Fibroblast of pulmonary artery (primary cell): ENCODE measurements around the gene MPC1.
"Not testable (repeated sequence)": the region's sequence is repeated elsewhere in the genome, so short reads cannot be mapped to it uniquely, and the experiment has no call there.

Experiments
- DNase-seq: peaks from one replicate; pipeline ENCODE4 v3.0.0-alpha.2; 2010; ENCODE audit warnings: low read depth
- H3K4me3 ChIP-seq: replicated peaks from 2 replicates; pipeline ENCODE4 v1.5.1; 2011; ENCODE audit warnings: low read depth, mild to moderate bottlenecking, control low read depth, low read length, moderate library complexity
- TF ChIP-seq, protein P1 (sequence below): IDR thresholded peaks from 2 replicates; pipeline ENCODE4 v1.5.1; 2011; ENCODE audit warnings: mild to moderate bottlenecking, control low read depth, low read length, inconsistent platforms; ENCODE audit errors: missing control alignments

Gene MPC1

DNA sequence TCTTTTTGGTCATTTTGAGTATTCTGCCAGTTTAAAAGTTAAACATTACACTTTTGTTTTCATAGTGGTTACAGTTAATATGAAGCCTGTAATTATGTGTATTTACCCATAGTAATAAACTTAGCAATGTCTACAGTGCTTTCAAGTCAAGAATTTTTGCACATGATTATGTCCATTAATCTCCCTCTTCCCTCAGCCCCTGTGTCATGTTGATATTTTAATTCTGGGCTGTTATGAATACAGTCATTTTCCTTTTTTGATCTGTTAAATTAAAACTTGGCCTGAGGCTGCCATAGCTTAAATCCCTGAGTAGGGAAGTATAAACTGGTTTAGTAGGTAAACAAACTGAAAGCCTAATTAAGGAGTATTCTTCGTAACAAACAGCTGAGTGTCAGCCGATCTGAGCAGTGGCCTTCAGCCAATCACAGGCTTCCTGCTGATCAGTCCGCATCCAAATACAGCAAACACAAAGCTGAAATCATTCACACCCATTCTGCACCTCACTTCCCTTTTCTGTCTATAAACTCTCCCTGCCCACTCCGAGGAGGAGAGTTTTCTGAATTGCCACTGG lies 30.9 kb downstream of the MPC1 start:
- no peak overlapping the region for H3K4me3 ChIP-seq
- TF ChIP-seq, protein P1, sequence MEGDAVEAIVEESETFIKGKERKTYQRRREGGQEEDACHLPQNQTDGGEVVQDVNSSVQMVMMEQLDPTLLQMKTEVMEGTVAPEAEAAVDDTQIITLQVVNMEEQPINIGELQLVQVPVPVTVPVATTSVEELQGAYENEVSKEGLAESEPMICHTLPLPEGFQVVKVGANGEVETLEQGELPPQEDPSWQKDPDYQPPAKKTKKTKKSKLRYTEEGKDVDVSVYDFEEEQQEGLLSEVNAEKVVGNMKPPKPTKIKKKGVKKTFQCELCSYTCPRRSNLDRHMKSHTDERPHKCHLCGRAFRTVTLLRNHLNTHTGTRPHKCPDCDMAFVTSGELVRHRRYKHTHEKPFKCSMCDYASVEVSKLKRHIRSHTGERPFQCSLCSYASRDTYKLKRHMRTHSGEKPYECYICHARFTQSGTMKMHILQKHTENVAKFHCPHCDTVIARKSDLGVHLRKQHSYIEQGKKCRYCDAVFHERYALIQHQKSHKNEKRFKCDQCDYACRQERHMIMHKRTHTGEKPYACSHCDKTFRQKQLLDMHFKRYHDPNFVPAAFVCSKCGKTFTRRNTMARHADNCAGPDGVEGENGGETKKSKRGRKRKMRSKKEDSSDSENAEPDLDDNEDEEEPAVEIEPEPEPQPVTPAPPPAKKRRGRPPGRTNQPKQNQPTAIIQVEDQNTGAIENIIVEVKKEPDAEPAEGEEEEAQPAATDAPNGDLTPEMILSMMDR, result no peak
- DNase-seq, result no peak

DNA sequence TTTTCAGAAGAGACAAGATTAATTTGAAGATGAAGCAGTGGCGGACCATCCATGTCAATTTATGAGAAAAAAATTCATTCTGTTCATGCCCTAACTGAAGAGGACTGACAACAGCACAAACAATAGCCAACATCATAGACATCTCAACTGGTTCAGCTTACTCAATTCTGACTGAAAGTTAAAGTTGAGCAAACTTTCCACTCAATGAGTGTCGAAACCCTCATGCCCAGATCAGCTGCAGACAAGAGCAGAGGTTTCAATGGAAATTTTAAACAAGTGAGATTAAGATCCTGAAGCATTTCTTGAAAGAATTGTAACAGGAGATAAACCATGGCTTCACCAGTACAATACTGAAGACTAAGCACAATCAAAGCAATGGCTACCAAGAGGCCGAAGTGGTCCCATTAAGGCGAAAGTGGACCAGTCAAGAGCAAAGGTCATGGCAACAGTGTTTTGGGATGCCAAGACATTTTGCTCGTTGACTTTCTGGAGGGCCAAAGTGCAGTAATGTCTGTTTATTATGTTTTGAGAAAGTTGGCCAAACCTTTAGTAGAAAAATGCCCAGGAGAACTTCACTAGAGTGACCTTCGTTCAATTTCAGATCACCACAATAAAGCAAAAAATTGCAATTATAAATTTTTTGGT lies 34.3 kb downstream of the MPC1 start:
- TF ChIP-seq, protein P1, result no peak
- no peak for DNase-seq
- H3K4me3 ChIP-seq, result no peak overlapping the region

DNA sequence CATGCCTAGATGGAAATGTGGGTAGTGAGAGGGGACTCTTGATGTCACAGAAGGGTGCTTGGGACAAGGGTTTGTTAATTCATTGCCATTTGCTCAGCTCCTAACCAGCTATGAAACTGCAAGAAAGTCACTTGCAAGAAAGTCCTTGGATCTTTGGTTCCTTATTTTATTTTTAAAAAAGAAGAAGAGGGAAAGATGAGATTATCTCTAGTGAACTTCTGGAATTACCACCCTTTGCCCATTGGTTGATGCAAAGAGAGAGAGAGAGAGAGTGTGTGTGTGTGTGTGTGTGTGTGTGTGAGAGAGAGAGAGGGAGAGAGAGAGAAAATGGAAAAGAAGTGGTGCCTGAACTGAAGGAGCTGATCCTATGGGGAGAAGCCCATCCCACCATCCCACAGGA lies 35.8 kb downstream of the MPC1 start:
- no peak overlapping the region for H3K4me3 ChIP-seq
- no peak for DNase-seq
- TF ChIP-seq, protein P1, result no peak

DNA sequence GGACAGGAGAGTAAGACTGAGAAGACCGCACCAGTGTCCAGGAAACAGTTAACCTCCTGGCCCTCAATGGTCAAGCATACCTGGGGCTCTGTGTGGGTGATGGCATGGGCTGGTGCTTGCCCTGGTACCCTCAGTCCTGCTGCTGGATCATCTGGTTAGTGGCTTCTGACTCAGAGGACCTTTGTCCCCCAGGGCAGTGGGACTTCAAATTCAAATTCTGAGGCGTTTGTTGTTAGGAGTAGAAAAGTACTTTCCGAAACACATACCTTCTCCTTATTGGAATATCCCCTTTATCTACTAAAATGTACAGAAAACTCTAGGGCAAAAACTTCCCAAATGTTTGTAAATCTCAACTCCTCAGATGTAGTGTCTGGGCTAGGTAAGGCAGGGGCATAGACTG lies 36.3 kb downstream of the MPC1 start:
- no peak overlapping the region for H3K4me3 ChIP-seq
- TF ChIP-seq, protein P1, result no peak
- no peak for DNase-seq

DNA sequence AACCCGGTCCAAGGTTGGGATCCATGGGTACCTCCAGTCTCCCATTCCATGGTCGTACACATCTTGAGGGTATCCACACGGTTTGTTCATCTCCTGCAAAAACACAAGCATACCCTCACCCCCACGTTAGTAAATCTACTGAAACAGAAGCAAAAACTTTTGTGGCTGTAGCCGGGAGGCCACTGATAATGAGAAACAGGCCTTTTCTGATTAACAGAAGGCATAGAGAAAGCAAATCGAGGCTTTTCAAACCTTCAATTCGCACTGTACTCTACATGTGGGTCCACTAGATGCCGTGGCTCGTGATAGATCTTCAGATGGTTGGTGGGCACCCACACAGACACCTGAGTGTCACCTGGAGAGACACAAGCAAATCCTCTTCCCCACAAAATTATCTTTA lies 37.1 kb downstream of the MPC1 start:
- DNase-seq, H3K4me3 ChIP-seq: not testable (repeated sequence)

DNA sequence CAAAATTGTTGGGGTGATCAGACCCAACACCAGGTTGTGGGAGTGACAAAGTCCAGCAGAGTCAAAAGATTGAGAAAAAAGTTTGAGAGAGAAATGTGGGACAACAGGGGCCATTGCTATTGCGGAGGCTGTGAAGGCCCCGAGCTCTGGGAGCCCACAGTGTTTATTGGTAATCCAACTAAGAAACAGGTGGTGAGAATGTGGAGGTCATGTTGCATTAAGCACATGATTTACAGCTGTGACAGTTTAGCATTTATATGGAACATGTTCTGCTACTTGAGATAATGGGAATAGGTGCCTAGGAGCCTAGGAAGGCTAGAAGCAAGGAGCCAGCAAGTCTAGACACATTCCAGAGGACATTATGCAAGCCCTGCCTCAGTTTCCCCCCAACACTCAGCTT lies 37.8 kb downstream of the MPC1 start:
- not testable (repeated sequence) for H3K4me3 ChIP-seq, DNase-seq

DNA sequence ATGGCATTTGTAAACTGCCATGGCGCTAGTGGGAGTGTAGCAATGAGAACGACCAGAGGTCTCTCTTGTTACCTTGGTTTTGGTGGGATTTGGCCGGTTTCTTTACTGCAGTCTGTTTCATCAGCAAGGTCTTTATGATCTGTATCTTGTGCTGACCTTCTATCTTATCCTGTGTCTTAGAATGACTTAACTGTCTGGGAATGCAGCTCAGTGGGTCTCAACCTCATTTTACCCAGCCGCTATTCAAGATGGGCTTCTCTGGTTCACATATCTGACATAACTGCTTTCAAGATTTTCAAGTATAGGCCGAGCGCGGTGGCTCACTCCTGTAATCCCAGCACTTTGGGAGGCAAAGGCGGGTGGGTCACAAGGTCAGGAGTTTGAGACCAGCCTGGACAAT lies 38.5 kb downstream of the MPC1 start:
- DNase-seq, result no peak
- no peak overlapping the region for H3K4me3 ChIP-seq
- TF ChIP-seq, protein P1, result no peak

DNA sequence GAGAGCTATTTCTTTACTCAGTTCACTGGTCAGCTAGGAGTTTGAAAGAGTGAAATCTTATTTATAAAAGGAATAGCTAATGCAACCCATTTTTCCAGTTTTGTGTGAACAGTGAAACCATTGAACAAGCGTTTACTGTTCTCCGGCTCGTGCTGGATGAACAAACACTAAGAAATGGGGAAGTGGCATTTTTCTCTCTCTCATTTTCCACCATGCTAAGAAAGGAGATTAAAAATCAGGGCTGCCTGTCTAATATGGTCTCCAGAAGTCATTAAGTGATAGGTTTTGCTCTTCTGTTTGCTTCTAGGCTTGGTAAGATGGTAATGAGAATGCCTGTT lies 39.6 kb downstream of the MPC1 start:
- H3K4me3 ChIP-seq, result peak overlapping the region; percentile 62
- DNase-seq, result no peak
- TF ChIP-seq, protein P1, result no peak
